ENCODE results near the gene TCERG1L. TPM values are rescaled to one million over a fixed set of nuclear protein-coding genes. Genes with fewer than 3 reads are reported as not detected.
"Not testable (repeated sequence)": the region's sequence is repeated elsewhere in the genome, so short reads cannot be mapped to it uniquely, and the experiment has no call there.

Gene TCERG1L
- total RNA-seq, 1 donor from 2014 or later, result 0.99 TPM

- no peak for DNase-seq
These were observed 191.7 kb downstream of the TCERG1L start for GRCh38 chr10:131119626-131120355.

GRCh38 chr10:131117416-131118212 lies 193.9 kb downstream of the TCERG1L start:
- no peak for DNase-seq

GRCh38 chr10:131116991-131117375 lies 194.5 kb downstream of the TCERG1L start:
- DNase-seq, result no peak

DNA sequence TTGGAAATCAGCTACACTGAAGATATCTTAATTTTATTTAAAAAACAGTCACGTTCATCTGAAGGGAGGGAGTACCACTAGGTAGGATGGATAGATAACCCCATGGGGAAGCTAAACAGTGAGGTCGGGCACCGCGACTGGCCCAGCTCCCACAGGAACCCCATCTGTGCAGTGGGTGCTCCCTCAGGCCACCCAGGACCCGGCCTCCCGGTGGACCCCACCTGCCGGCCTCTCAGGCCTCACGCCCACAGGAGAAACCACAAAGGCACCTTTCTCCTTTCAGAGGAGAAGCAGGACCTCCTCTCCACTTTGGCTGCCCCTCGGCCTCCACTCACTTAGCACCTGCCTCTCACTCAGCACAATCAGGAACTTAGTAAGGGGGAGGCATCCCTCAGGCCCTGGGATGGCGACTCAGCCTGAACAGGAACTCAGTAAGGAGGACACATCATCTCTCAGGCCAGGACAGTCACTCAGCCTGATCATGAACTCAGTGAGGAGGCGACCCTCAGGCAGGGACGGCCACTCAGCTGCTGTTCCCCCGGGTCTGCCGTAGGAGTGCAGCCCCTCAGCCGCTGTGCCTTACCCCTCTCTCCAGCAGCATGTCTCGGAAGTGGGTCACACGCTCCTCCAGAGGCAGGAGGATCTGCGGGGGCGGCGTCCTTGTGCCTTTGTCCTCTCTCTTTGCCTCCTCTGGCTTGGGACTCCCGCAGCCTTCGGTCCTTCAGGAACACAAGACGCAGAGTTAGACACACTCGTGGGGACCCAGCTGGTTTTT lies 195.1 kb downstream of the TCERG1L start:
- DNase-seq, result no peak

- no peak for DNase-seq
These were observed 195.7 kb downstream of the TCERG1L start for GRCh38 chr10:131115801-131116200.

- no peak for DNase-seq
These were observed 196.2 kb downstream of the TCERG1L start for GRCh38 chr10:131115321-131115720.

DNA sequence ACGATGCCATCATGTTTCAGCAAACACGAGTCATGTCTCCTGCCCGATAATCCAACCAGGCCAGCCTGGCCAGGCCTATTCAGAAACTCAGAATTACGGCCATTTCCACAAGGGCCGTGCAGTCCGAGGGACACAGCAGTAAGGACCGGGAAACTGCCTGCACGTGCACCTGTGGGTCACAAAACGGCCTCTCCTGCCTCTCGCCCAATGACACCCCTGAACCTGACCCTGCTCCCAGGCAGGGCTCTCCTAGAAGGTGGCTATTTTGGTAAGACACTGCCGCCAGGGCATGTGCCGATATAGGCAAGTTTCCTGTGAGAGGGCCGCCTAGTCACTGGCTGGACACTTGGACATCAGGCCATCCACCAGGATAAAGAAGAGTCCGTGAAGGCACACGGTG lies 196.7 kb downstream of the TCERG1L start:
- DNase-seq, result no peak

- no peak for DNase-seq
These were observed 197.7 kb downstream of the TCERG1L start for GRCh38 chr10:131113709-131114291.

DNA sequence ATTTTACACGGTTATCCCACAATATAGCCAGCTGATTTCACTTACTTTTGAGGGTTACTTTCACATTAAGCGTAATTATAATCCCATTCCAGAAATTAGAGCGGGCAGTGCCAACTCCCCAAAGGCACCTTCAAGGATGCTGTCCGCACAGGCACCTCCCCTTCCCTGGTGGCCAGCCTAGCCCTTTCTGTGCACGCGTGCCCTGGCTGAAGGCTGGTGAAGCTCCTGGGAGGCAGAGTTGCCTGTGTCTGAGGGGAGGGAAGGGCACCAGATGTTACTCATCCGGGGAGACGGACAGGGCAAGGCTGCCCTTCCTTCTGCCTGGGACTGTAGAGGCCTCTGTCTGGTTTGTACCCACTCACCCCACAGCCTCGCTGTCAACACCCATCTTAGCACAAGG lies 198.4 kb downstream of the TCERG1L start:
- no peak for DNase-seq

DNA sequence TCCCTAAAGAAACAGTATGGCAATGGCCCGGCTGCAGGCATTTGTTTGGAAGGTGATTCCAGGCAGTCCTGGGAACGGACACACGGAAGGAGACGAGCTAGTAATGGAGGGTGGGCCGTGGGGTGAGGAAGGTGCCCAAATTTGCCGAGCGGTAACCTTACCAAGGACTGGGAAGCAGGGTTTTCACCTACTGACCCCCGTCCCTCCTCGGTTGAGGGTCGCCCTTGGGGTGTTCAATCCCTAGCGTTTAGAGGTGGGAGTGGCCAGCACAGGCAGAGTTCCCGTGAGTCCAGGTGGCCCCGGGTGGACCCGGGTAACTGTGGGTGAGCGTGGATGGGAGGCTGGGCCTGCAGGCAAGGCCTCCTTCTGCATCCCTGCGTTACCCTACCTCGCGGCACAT lies 198.8 kb downstream of the TCERG1L start:
- no peak for DNase-seq

GRCh38 chr10:131111471-131112080 lies 199.9 kb downstream of the TCERG1L start:
- no peak for DNase-seq

DNA sequence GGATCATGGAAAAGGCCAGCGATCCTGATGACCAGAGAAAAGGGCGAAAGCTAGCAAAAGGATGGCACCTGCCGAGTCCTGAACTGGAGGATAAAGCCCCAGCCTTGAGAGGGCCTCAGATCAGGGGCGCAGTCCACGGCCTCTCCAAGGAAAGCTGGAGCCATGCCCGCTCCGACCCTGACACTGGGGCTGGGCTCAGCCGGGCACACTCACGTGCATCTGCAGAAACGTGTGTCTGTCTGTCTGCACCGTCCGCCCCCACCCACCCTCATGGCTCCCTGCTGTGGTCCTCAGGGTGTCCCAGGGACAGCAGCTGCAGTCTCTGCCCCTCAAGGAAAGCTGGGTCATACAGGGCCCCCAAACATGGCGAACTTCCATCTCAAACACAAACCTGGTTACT lies 200.5 kb downstream of the TCERG1L start:
- no peak for DNase-seq

DNA sequence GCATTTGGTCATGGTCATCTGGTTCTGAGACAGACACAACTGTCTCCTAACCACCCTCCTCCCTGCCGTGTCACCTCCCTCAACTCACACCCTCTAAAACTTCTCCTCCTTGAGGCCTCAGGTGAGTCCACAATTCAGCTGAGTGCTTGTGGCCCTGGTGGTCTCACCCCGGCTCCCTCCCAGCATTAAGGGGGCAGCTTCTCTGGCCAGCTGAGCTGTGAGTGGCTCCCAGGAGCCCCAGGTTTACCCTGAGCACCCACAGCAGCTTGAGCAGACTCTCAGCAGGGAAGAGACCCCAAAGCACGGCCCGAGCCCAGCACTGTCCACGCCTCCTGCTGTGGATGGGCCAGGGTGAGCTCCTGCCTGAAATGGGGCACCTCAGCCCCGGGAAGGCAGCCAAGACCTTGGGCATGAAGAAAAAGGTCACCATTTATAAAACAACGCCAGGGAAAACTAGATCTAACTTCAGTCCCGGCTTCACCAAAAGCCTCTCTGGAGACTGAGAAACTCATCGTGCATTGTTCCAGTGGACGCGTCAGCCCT lies 201.2 kb downstream of the TCERG1L start:
- DNase-seq, result no peak

DNA sequence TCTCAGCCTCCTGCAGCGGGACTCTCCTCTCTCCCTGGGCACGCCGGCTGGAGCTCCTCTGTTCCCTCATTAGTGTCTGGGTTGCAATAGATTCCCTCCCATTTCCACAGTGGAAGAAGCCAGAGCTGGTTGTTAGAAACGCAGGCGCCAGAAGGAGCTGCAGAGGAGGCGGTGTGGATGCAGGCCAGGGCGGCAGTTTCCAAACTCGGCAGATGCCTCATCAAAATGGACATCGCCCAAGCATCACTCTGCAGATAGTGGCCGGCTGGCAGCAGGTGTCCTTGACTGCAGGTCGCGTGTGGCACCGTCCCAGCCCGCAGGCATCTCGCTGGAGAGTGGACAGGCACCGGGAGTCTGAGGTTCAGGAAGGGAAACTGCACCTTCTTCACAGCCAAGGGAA lies 201.8 kb downstream of the TCERG1L start:
- DNase-seq, result no peak

- no peak for DNase-seq
These were observed 202.2 kb downstream of the TCERG1L start for GRCh38 chr10:131109291-131109690.

DNA sequence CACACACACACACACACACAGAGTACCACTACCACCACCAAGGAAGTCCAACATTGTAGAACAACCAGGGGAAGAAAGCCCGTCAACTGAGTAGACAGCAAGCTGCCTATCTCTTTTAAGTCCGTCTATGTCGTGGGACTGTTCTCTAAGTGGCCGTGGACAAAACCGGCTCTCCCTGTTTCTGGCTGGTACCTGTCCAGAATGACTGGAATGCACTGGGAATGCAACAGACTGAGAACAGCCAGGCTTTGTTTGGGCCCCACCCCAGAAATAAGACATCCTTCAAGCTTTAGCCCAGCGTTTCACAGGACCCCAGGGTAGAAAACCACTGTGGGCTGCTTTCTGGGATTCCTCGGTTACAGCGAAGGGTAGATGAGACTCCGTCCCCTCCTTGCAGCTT lies 203.6 kb downstream of the TCERG1L start:
- no peak for DNase-seq

DNA sequence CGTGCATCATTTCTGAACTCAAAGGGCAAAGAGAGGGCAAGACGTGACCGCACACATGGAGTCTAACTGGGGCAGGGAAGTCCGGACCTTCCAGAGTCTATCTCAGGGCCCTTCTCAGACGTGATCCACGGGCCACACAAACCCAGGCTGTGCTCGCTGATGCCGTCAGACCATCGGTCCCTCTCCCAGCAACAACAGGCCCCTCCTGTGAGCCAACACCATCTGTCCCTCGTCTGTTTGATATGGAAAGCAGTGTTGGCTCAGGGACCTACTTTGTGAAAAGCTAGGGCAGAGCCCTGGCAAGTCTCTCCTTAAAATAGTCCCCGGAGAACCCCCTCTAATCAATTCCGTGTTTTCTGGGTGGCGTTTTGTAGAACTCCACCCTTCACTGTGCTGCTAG lies 208.8 kb downstream of the TCERG1L start:
- no peak for DNase-seq

DNA sequence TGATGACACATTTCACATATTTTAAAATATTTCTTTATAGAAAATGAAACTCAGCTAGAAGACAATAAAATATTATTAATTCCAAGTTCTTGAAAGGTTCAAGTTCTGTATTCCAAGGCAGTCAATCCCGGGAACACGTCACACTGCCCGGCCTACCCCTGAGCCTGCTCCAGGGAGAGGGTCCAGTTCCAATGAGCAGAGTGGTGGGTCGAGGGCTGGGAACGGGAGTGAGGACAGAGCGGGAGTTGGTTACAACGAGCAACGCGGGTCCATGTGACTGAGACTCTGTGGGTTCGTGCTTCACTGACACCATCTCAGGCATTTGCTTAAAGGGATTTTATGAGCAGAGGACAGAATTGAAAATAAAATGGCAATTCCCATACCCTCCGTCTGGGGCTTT lies 209.4 kb downstream of the TCERG1L start:
- DNase-seq, result no peak

- not testable (repeated sequence) for DNase-seq
These were observed 210.8 kb downstream of the TCERG1L start for GRCh38 chr10:131100418-131101410.

- no peak for DNase-seq
These were observed 212.3 kb downstream of the TCERG1L start for GRCh38 chr10:131099028-131099726.

Measured in skin of body (tissue), 2 donors.